Mesenchymal stem cell (in vitro differentiated cells and primary cell): ENCODE data around the gene MS4A18.
"Not testable (repeated sequence)": the region's sequence is repeated elsewhere in the genome, so short reads cannot be mapped to it uniquely, and the experiment has no call there.

ENCODE experiments used
- DNase-seq: peaks from one replicate; pipeline ENCODE4 v3.0.0-alpha.2; 2013
- H2AFZ ChIP-seq: one replicate; pipeline ENCODE4 v1.6.1; 2013; ENCODE audit warnings: low read depth, mild to moderate bottlenecking, control low read depth, inconsistent platforms, low read length, moderate library complexity
- H2AK5ac ChIP-seq: 2 replicates; pipeline ENCODE4 v1.6.1; 2013; ENCODE audit warnings: low read length, moderate library complexity, mild to moderate bottlenecking, inconsistent platforms; ENCODE audit not compliant: severe bottlenecking
- H2BK120ac ChIP-seq: one replicate; pipeline ENCODE4 v1.6.1; 2013; ENCODE audit warnings: low read depth, mild to moderate bottlenecking, inconsistent platforms, low read length, moderate library complexity
- H2BK12ac ChIP-seq, 2 experiments: one replicate each; pipeline ENCODE4 v1.6.1; 2013; ENCODE audit warnings: inconsistent platforms in 2 of 2, low read length in 2 of 2, mild to moderate bottlenecking in 2 of 2, moderate library complexity in 2 of 2, control low read depth in 1 of 2
- H2BK15ac ChIP-seq: one replicate; pipeline ENCODE4 v1.6.1; 2013; ENCODE audit warnings: mild to moderate bottlenecking, low read depth, inconsistent platforms; ENCODE audit not compliant: poor library complexity, severe bottlenecking
- H2BK5ac ChIP-seq: 2 replicates; pipeline ENCODE4 v1.6.1; 2013; ENCODE audit warnings: low read depth, mild to moderate bottlenecking, low read length, control low read depth, inconsistent platforms; ENCODE audit not compliant: poor library complexity, severe bottlenecking
- H3K14ac ChIP-seq, 2 experiments: one replicate each; pipeline ENCODE4 v1.6.1; 2013; ENCODE audit warnings: inconsistent platforms in 2 of 2, low read length in 2 of 2, control low read depth in 1 of 2, mild to moderate bottlenecking in 1 of 2, moderate library complexity in 1 of 2
- H3K18ac ChIP-seq, 2 experiments: one replicate each; pipeline ENCODE4 v1.6.1; 2013; ENCODE audit warnings: inconsistent platforms in 2 of 2, low read length in 2 of 2, control low read depth in 1 of 2, low read depth in 1 of 2, mild to moderate bottlenecking in 1 of 2
- H3K23ac ChIP-seq, 2 experiments: one replicate each; pipeline ENCODE4 v1.6.1; 2013; ENCODE audit warnings: inconsistent platforms in 2 of 2, low read length in 2 of 2, mild to moderate bottlenecking in 2 of 2, moderate library complexity in 2 of 2, control low read depth in 1 of 2
- H3K27ac ChIP-seq: 2 replicates; pipeline ENCODE4 v1.5.1; 2013; ENCODE audit warnings: mild to moderate bottlenecking, moderate library complexity, low read length, control low read depth, inconsistent platforms; ENCODE audit not compliant: poor library complexity, severe bottlenecking
- H3K27me3 ChIP-seq, 2 experiments: 2 replicates each; pipeline versions ENCODE4 v1.6.1 to v1.7.0; 2013; ENCODE audit warnings: low read length in 2 of 2, mild to moderate bottlenecking in 2 of 2, moderate library complexity in 2 of 2, control low read depth in 1 of 2, inconsistent platforms in 1 of 2; ENCODE audit not compliant: control insufficient read depth in 1 of 2, insufficient read depth in 1 of 2
- H3K36me3 ChIP-seq, 2 experiments: 2 replicates each; pipeline versions ENCODE4 v1.6.1 to v1.7.0; 2013; ENCODE audit warnings: low read length in 2 of 2, control low read depth in 1 of 2, inconsistent platforms in 1 of 2, low read depth in 1 of 2, mild to moderate bottlenecking in 1 of 2; ENCODE audit not compliant: insufficient read depth in 2 of 2, control insufficient read depth in 1 of 2
- H3K4ac ChIP-seq, 2 experiments: one replicate each; pipeline ENCODE4 v1.6.1; 2013; ENCODE audit warnings: inconsistent platforms in 2 of 2, low read length in 2 of 2, mild to moderate bottlenecking in 2 of 2, moderate library complexity in 2 of 2, control low read depth in 1 of 2, low read depth in 1 of 2
- H3K4me1 ChIP-seq: 2 replicates; pipeline ENCODE4 v1.6.1; 2013; ENCODE audit warnings: low read depth, low read length, control low read depth; ENCODE audit not compliant: control insufficient read depth, insufficient read depth
- H3K4me2 ChIP-seq: 2 replicates; pipeline ENCODE4 v1.6.1; 2013; ENCODE audit warnings: low read length, mild to moderate bottlenecking, inconsistent platforms; ENCODE audit not compliant: poor library complexity, severe bottlenecking
- H3K4me3 ChIP-seq, 2 experiments: 2 replicates each; pipeline versions ENCODE4 v1.5.1 to v1.7.0; 2013; ENCODE audit warnings: low read length in 2 of 2, mild to moderate bottlenecking in 2 of 2, control low read depth in 1 of 2, low read depth in 1 of 2; ENCODE audit not compliant: insufficient read depth in 1 of 2
- H3K79me1 ChIP-seq: replicated peaks from 2 replicates; pipeline ENCODE4 v1.6.1; 2013; ENCODE audit warnings: mild to moderate bottlenecking, control low read depth, low read length, inconsistent platforms; ENCODE audit not compliant: poor library complexity, severe bottlenecking
- H3K9ac ChIP-seq: 2 replicates; pipeline ENCODE4 v1.7.0; 2013; ENCODE audit warnings: mild to moderate bottlenecking, low read length, moderate library complexity
- H3K9me3 ChIP-seq: 2 replicates; pipeline ENCODE4 v1.7.0; 2013; ENCODE audit warnings: mild to moderate bottlenecking, low read length; ENCODE audit not compliant: control insufficient read depth
- H4K8ac ChIP-seq: one replicate; pipeline ENCODE4 v1.6.1; 2013; ENCODE audit warnings: inconsistent platforms, mild to moderate bottlenecking, low read length, moderate library complexity
- H4K91ac ChIP-seq: one replicate; pipeline ENCODE4 v1.6.1; 2013; ENCODE audit warnings: mild to moderate bottlenecking, low read length, inconsistent platforms
- WGBS: methylation state at CpG from one replicate; pipeline ENCODE4 v1.1.7; 2013; ENCODE audit warnings: mixed read lengths; 5-methylcytosine and 5-hydroxymethylcytosine counted together

Gene MS4A18

GRCh38 chr11:60706931-60707330 is 17.6 kb upstream of the MS4A18 start:
- Histone ChIP-seq H3K4me1 (no peaks in the 10 kb centered on the region), H2BK12ac (no peak overlapping the region)
- 60% methylated on average over 3 of the region's 5 CpGs for WGBS

GRCh38 chr11:60710482-60710881 is 14.0 kb upstream of the MS4A18 start:
- Histone ChIP-seq H2BK15ac (no peak overlapping the region), H3K23ac (no peak overlapping the region)

More at GRCh38 chr11:60706931-60707330, 17.6 kb upstream of the MS4A18 start:
- Histone ChIP-seq H2AK5ac (no peak overlapping the region), H2BK5ac (no peak overlapping the region), H3K4me3 (no peak overlapping the region), H3K36me3 (no peaks in the 10 kb centered on the region), H2BK120ac (no peak overlapping the region), H2AFZ (no peak overlapping the region), H3K27me3 (peaks cover 5 to 15% of the 10 kb centered on the region in 2 experiments), H3K9ac (no peak overlapping the region), H3K9me3 (no peaks in the 10 kb centered on the region), H4K8ac (no peak overlapping the region), H2BK15ac (no peak overlapping the region), H3K4ac (no peak overlapping the region), H4K91ac (no peak overlapping the region), H3K4me2 (no peak overlapping the region), H3K14ac (no peak overlapping the region), H3K79me1 (no peaks in the 10 kb centered on the region), H3K23ac (no peak overlapping the region), H3K18ac (no peak overlapping the region), H3K27ac (no peak overlapping the region)
- no peak for DNase-seq

GRCh38 chr11:60711276-60711675 is 13.2 kb upstream of the MS4A18 start:
- no peaks in the 10 kb centered on the region for H3K36me3 ChIP-seq
- H3K4me2 ChIP-seq: no peak overlapping the region
- H4K8ac ChIP-seq: no peak overlapping the region
- no peak overlapping the region for H2AFZ ChIP-seq
- no peak overlapping the region for H2BK5ac ChIP-seq
- peaks cover 7 to 15% of the 10 kb centered on the region in 2 experiments for H3K27me3 ChIP-seq
- no peak overlapping the region for H3K14ac ChIP-seq
- H2BK120ac ChIP-seq: no peak overlapping the region
- DNase-seq: no peak
- no peak overlapping the region for H4K91ac ChIP-seq
- no peak overlapping the region for H3K18ac ChIP-seq
- H3K9me3 ChIP-seq: no peaks in the 10 kb centered on the region
- no peak overlapping the region for H3K27ac ChIP-seq
- no peak overlapping the region for H3K23ac ChIP-seq
- H3K9ac ChIP-seq: no peak overlapping the region
- H2AK5ac ChIP-seq: no peak overlapping the region
- H3K4me3 ChIP-seq: no peak overlapping the region
- no peak overlapping the region for H3K4ac ChIP-seq
- no peaks in the 10 kb centered on the region for H3K4me1 ChIP-seq
- no peak overlapping the region for H2BK15ac ChIP-seq
- WGBS: 58% methylated on average over 2 of the region's 4 CpGs
- H3K79me1 ChIP-seq: no peaks in the 10 kb centered on the region
- no peak overlapping the region for H2BK12ac ChIP-seq

More at GRCh38 chr11:60710482-60710881, 14.0 kb upstream of the MS4A18 start:
- Histone ChIP-seq H3K4me1 (no peaks in the 10 kb centered on the region), H2AK5ac (no peak overlapping the region), H3K27me3 (peaks cover 7 to 15% of the 10 kb centered on the region in 2 experiments), H3K9me3 (no peaks in the 10 kb centered on the region), H3K79me1 (no peaks in the 10 kb centered on the region), H3K4me3 (no peak overlapping the region), H2BK5ac (no peak overlapping the region), H3K4ac (no peak overlapping the region), H3K36me3 (no peaks in the 10 kb centered on the region), H3K9ac (no peak overlapping the region), H3K14ac (no peak overlapping the region), H2AFZ (no peak overlapping the region), H2BK120ac (no peak overlapping the region), H4K8ac (no peak overlapping the region), H4K91ac (no peak overlapping the region), H2BK12ac (no peak overlapping the region), H3K27ac (no peak overlapping the region), H3K4me2 (no peak overlapping the region), H3K18ac (no peak overlapping the region)
- DNase-seq: no peak
- WGBS: 38% methylated on average over 4 of the region's 4 CpGs

GRCh38 chr11:60713423-60713822 is 11.1 kb upstream of the MS4A18 start:
- not testable (repeated sequence) for H3K4me1 ChIP-seq, H2AK5ac ChIP-seq, H3K9me3 ChIP-seq, DNase-seq, H3K36me3 ChIP-seq, H3K14ac ChIP-seq, H3K79me1 ChIP-seq, H3K4me2 ChIP-seq, H4K8ac ChIP-seq, H3K18ac ChIP-seq, H2BK120ac ChIP-seq, H4K91ac ChIP-seq, H2AFZ ChIP-seq, H2BK12ac ChIP-seq, H2BK5ac ChIP-seq, H3K4me3 ChIP-seq, H3K9ac ChIP-seq, H2BK15ac ChIP-seq, H3K23ac ChIP-seq, H3K4ac ChIP-seq, H3K27ac ChIP-seq
- WGBS: 88% methylated on average over 4 of the region's 6 CpGs
- peaks cover 7 to 15% of the 10 kb centered on the region in 2 experiments for H3K27me3 ChIP-seq
